GM10847 (cell line): Measurements from ENCODE around the gene PRKCB.

Experiments
- POLR2A ChIP-seq: IDR thresholded peaks from 2 replicates; pipeline ENCODE4 v1.6.1; 2011; ENCODE audit not compliant: insufficient read length; ENCODE audit errors: extremely low read depth

The PRKCB gene

DNA sequence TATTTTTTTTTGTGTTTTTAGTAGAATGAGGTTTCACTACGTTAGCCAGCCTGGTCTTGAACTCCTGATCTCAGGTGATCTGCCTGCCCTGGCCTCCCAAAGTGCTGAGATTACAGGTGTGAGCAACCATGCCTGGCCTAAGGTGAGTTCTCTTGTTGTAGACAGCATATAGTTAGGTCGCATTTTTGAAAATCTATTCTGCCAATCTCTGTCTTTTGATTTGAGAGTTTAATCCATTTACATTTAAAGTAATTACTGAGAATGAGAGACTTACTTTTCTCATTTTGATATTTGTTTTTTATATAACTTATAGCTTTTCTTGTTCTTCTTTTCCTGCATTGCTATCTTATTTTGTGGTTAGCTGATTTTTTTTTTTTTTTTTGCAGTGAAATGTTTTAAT, 6.3 kb upstream of the PRKCB start:
- no peak for TF ChIP-seq POLR2A

DNA sequence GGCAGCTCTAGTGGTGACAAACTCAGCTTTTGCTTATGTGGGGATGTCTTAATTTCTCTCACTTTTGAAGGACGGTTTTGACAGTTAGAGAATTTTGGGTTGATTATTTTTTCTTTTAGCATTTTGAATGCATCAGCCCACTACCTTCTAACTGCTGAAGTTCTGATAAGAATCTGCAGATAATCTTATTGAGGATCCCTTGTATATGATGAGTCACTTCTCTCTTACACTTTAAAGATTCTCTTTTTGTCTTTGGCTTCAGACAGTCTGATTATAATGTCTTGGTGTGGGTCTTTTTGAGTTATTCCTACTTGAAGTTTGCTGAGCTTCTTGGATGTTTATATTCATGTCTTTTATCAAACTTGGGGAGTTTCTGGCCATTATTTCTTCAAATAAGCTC, 5.5 kb upstream of the PRKCB start:
- TF ChIP-seq POLR2A: no peak

DNA sequence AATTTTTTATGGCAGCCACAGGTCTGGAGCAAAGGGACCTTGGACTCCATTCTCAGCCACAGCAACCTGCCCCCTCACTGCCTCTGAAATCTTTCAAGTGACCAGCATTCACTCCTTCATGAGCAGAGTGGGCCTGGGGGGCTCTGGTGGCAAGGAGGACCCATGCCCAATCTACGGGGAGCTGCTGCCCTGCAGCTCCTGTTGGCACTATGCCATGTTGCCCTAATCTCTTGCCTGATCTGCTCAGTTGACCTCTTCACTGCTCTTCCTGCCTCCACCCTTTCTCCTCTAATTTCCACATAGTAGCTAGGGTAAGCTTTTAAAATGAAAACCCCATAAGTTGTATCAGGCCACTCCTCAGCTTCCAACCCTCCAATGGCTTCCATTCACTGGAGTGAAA, 2.9 kb upstream of the PRKCB start:
- TF ChIP-seq POLR2A: no peak

DNA sequence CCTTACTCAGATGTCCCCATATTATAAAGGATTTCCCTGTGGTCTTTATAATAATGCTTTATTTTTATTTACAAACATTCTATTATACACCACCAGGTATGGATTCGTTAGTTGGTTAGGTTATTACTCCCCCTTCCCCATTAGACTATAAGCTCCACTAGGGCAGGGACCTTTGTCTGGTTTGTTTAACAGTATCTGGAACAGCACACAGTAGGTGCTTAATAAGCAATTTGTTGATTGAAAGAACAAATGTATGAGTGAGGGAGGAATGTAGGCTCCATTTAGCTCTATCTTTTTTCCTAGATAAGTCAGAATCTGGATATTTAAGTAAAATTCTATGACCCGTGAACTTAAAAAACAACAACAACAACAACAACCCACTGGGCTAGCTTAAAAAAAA, 2.3 kb upstream of the PRKCB start:
- TF ChIP-seq POLR2A: no peak

DNA sequence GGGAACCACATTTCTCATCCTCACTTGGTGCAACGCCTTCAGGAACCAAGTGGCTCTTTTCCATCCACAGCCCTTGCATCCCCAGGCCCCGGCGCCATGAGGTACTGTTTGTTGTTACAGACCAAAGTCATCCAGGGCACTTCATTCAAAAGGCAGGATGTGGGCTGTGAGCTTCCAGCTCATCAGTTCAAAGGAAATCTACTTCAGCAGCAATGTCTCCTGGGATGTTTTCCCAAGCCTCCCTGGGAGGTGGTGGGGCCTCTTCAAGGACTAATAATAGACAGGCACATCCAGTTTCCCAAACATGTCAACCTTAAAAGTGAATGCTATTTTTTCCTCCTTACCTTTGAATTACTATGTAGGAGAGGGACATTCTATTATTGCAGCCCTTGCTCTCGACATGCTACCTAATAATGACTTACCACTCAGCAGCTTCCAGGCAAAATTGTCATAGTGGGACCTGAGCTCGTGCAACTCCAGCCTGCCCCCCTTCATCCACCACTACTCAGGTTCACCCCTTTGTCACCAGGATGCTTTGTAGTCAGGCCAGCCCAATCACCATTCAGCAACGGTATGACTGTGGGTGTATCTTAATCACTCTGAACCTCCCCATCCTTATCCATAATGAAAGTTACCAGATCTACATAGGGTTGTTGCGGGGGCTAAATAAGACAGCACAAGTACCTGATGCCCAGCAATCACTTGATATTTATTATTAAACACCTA, 1.7 kb upstream of the PRKCB start:
- TF ChIP-seq POLR2A: no peak

DNA sequence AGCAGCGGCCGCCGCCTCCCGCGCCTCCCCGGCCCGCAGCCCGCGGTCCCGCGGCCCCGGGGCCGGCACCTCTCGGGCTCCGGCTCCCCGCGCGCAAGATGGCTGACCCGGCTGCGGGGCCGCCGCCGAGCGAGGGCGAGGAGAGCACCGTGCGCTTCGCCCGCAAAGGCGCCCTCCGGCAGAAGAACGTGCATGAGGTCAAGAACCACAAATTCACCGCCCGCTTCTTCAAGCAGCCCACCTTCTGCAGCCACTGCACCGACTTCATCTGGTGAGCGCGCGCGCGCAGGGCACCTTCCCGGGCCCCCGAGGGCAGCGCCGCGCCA, 258 bp downstream of the PRKCB start:
- TF ChIP-seq POLR2A: no peak

DNA sequence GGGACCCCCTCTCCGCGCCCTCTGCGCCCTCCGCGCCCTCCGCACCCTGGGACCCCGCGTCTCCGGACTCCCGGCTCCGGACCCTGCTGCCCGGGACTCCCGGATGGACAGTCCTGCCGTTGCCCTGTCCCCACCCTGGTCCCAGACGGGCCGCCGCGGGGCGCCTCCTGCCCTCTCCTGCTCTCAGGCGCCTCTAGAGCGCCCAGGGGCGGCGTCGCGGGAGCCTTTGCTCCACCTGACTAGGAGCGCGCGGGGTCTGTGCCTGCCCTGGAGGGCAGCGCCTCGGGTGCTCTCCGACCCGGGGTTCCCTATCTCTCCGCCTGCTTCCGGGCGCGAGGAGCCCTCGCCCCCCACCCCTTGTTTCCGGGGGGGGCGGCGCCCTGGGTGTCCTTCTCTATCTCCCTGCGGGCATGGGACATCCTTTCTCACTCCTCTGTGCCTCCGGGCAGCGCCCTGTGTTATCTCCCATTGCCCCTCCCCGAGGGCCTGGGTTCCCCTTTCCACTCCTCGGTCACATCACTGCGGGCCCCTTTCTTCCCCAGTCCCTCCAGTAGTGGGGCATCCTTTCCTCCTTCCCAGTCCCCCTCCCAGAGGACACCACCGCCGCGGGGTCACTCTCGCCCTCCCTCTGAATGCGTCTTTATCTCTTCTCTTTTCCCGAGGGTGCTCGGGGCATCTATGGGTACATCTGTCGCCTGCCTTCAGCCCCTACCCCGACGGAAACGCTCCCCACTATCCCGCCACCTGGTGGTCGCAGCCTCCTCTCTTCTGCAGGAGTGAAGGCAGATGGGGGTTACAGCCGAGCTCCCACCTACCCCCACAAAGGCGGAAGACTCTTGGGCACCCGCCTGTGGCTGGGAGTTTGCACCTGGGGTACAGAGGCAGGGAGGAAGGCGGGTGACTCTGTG, 875 bp downstream of the PRKCB start:
- no peak for TF ChIP-seq POLR2A

DNA sequence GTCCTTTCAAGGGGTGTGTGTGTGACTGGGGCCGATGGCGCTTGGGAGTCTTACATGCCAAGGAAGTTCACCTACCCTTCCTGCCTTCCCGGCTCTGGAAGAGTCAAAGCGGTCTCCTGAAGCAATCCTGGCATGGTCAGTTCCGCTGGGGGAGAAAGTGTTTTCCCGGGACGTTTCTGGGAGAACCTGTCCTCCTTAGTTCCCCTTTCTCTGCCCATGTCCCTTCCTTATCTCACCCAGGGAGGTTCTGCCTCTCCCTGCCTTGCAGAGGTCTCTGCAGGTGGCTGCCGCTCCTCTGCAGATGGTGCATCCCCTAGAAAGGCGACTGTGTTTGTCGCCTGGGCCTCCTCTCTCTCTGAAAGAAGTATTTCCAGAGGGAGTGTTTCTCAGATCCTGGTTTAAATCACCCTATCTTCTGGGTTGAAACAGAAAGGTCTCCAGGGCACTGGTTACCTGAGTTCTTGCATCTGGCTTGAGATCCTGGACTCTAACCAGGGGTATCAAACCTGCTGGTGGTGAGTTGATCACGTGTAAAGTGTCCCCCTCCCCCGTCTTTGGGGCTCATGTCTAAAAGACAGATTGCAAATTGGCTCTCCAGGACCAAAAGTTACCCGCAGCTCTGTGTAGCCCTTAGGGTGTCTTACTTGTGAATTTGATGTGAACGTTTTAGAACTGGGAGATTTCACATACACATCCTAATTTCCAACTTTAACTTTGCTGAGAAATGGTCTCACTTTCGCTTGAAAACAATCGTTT, 1.9 kb downstream of the PRKCB start:
- TF ChIP-seq POLR2A: no peak

DNA sequence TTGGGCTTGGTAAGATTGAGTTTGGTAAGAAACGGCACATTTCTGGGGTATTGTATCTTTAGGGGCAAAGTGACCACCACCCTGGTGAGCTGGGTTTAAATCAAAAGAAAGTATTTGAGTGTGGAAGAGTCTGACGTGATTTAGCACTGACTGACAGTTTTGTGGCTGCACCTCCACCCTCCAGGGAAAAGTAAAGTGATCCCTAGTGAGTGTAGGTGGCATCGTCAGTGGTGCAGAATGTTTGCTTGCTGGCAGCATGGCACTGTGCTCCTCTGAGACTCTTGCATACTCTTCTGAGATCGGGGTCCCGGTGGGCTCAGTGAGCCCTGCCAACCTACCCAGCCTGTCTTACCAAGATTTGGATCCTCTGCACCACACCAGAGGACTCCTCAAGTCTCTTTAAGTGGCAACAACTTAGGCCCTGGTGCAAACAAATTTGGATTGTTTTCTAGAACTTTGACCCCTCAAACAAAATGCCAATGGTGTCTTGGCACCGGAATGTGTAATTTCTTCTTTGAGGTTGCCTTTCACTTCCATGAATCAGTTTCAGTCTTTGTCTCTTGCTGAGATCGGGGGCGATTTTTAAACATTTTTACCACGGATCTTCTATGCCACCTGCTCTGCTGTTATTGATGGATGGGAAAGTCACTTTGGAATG, 2.8 kb downstream of the PRKCB start:
- no peak for TF ChIP-seq POLR2A

DNA sequence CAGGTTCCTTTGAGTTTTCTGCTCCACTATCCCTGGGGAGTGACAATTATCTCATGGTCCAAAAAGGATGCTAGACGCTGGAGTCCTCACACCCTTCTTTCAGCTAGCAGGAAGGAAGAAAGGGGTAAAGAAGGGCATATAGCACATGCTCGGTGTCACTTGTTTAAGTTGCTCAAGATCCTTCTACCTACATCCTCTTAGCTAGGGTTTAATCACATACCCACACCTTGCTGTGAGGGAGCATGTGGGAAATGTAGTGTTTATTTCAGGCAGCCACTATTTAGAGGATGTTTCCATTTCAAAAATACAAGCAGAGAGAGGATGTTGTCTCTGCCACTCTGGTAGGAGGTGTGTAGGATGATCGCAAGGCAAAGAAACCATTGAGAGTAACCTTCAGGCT, 4.5 kb downstream of the PRKCB start:
- no peak for TF ChIP-seq POLR2A

DNA sequence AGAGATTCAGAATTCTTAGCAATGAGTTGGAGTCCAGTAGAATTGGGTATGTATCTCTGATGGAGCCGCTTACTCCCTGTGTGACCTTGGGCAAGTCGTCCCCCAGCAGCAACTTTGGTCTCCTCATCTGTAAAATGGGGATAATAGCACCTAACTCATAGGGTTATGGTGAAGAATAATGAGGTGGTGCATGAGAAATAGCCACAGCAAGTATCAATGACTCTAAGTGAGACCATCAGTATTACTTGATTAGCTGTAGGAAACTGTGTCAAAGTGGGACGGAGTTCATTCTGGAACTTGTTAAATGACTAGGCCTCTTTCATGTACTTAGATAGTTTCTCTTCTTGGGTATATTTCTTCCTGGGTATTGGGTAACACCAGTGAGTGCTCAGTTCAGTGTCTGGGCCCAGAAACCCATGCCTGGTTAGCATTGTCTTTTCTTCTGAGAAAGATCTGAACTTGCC, 6.4 kb downstream of the PRKCB start:
- TF ChIP-seq POLR2A: no peak

DNA sequence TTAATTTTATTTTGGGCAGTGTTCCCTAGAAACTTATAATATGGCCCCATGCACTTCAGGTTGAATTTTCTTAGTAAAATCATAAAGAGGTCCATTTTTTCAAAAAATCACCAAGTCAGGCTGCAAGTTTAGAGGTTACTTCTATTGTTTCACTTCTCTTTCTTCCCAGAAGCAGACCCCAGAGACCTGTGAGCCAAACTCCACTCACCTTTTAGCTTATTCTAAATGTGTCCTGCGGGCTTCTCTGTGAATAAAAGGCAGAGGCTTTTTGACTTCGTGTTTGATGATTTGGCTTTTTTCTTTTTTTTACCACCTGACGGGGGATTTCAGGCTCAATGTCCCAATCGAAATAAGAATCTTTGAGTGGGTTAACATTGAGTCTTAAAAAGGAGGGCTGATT, 7.4 kb downstream of the PRKCB start:
- no peak for TF ChIP-seq POLR2A

DNA sequence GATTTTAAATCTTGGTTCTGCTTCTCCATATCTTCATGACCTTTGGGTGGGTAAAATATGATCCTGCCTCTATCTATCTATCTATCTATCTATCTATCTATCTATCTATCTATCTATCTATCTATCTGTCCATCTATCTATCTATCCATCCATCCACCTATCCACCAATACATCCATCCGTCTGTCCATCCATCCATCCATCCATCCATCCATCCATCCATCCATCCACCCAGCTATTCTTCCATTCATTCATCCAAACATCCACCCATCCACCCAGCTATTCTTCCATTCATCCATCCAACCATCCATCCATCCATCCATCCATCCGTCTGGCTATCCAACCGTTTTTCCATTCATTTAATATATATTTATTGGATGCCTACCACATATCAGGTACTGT, 11.5 kb downstream of the PRKCB start:
- no peak for TF ChIP-seq POLR2A

DNA sequence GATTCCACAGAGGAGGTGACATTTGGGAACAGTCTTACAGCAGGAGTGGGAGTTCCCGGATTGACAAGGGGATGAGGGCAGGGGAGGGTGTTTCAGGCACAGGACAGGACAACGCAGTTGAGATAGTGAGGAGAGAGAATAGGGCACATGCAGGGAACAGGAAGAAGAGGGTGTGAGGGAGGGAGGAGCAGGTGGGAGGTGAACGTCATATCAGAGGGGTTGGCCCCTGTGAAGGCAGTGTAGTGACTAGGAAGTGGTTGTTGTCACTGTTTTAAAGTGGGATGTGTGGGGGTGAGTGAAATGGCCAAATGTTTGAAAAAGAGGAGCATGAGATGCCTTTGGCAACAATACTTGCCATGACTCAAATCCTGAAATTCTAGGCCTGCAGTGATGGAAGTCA, 12.2 kb downstream of the PRKCB start:
- no peak for TF ChIP-seq POLR2A

DNA sequence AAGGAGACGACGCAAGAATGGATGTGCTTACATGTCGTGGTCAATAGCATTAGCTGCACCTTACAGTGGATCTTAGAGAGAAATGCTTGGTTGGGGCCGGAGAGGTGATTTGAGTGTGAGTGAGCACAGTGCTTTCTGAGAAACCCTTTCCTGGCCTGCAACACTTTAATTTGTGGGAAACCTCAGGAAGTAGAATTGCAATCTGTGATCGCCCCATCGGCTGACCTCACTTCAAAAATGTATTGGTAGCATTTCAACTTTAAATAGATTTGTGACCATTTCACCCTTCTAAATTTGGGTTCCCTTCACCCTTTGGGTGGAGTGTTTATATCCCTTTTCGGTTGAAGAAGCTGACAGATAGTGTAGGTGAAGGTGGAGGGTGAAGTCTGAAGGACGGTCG, 13.2 kb downstream of the PRKCB start:
- no peak for TF ChIP-seq POLR2A
